ENCODE data around the gene SORBS2. TPM values are rescaled to one million over a fixed set of nuclear protein-coding genes. Genes with fewer than 3 reads are reported as not detected.

The SORBS2 gene
- total RNA-seq, 4 donors from 2014 or later = 640 to 1,569 (median 1,016) TPM

- no peaks in the 10 kb centered on the region for H3K27me3 ChIP-seq
- WGBS, 2 donors (ENCODE audit: low coverage in 1 of 2) = 89% methylated on average over 7 to 8 of the region's 11 CpGs
- H3K36me3 ChIP-seq = no peaks in the 10 kb centered on the region
- no peak for ATAC-seq
- H3K4me1 ChIP-seq = peaks cover 3 to 42% (median 4%) of the 10 kb centered on the region in 3 donors
- H3K9me3 ChIP-seq = no peaks in the 10 kb centered on the region
- no peak overlapping the region for H3K4me3 ChIP-seq
- H3K27ac ChIP-seq = no peak overlapping the region
- TF ChIP-seq POLR2A (IDR thresholded peaks at IDR 0.05) (no peak), CTCF (IDR thresholded peaks at IDR 0.05) (no peak)
These were observed 33.7 kb downstream of the SORBS2 start for GRCh38 chr4:185778307-185778706.

GRCh38 chr4:185775792-185776555, 36.0 kb downstream of the SORBS2 start:
- no peaks in the 10 kb centered on the region for H3K27me3 ChIP-seq
- ATAC-seq = no peak
- TF ChIP-seq EP300 (IDR thresholded peaks at IDR 0.05) = no peak
- no peak for TF ChIP-seq CTCF (IDR thresholded peaks at IDR 0.05)
- TF ChIP-seq POLR2A (IDR thresholded peaks at IDR 0.05) = no peak
- no peaks in the 10 kb centered on the region for H3K36me3 ChIP-seq
- H3K4me3 ChIP-seq = no peak overlapping the region
- WGBS, 2 donors (ENCODE audit: low coverage in 1 of 2) = 46 to 83% methylated on average over 3 to 4 of the region's 4 CpGs
- H3K27ac ChIP-seq = peak overlapping the region; percentile 5 to 80 (median 66)
- H3K4me1 ChIP-seq = peaks cover 3 to 29% (median 4%) of the 10 kb centered on the region in 3 donors
- H3K9me3 ChIP-seq = no peaks in the 10 kb centered on the region

- H3K4me1 ChIP-seq = peaks cover 3 to 29% (median 4%) of the 10 kb centered on the region in 3 donors
- no peaks in the 10 kb centered on the region for H3K36me3 ChIP-seq
- H3K4me3 ChIP-seq = peak overlapping the region; percentile 41 to 43
- WGBS, 2 donors (ENCODE audit: low coverage in 1 of 2) = 7 to 10% methylated on average over 5 of the region's 5 CpGs
- TF ChIP-seq POLR2AphosphoS5 (IDR thresholded peaks at IDR 0.05) = peak; percentile 15
- TF ChIP-seq CTCF (IDR thresholded peaks at IDR 0.05) = no peak
- H3K9me3 ChIP-seq = peaks cover 0 to 5% (median 0%) of the 10 kb centered on the region in 3 donors
- peak overlapping the region; percentile 46 to 80 (median 66) for H3K27ac ChIP-seq
- peak; percentile 48 for ATAC-seq
- H3K27me3 ChIP-seq = no peaks in the 10 kb centered on the region
These were observed 36.9 kb downstream of the SORBS2 start for GRCh38 chr4:185774845-185775680.

- H3K4me3 ChIP-seq = peak overlapping the region; percentile 41 to 43
- H3K27me3 ChIP-seq = no peaks in the 10 kb centered on the region
- peaks cover 3 to 29% (median 4%) of the 10 kb centered on the region in 3 donors for H3K4me1 ChIP-seq
- peak overlapping the region; percentile 46 to 80 (median 66) for H3K27ac ChIP-seq
- no peak for ATAC-seq
- peaks cover 0 to 5% (median 0%) of the 10 kb centered on the region in 3 donors for H3K9me3 ChIP-seq
- WGBS, 2 donors (ENCODE audit: low coverage in 1 of 2) = 43 to 47% methylated on average over 8 of the region's 8 CpGs
- no peak for TF ChIP-seq POLR2A (IDR thresholded peaks at IDR 0.05)
- no peak for TF ChIP-seq CTCF (IDR thresholded peaks at IDR 0.05)
- TF ChIP-seq EP300 (IDR thresholded peaks at IDR 0.05) = no peak
- no peak for TF ChIP-seq POLR2AphosphoS5 (IDR thresholded peaks at IDR 0.05)
- no peaks in the 10 kb centered on the region for H3K36me3 ChIP-seq
These were observed 37.8 kb downstream of the SORBS2 start for GRCh38 chr4:185774131-185774653.

Measured in gastroesophageal sphincter (tissue), 4 donors.